A673 (cell line): Measurements from ENCODE around the gene RAPGEF2.

ENCODE experiments used
- EZH2 ChIP-seq: fragments of 200-600 bp; sonication (generic); IDR thresholded peaks from 2 replicates; pipeline ENCODE4 v1.6.1; 2017; ENCODE audit warnings: borderline replicate concordance, low read depth, mild to moderate bottlenecking, mixed read lengths, antibody characterized with exemption, low read length; ENCODE audit not compliant: poor library complexity, severe bottlenecking
- TF ChIP-seq, protein P1 (sequence below): fragments of 300-800, 200-600 bp; sonication (generic); conservative IDR thresholded peaks from 2 replicates; pipeline ENCODE4 v1.5.1; 2017; ENCODE audit warnings: low read depth, mild to moderate bottlenecking, antibody characterized with exemption, low read length, moderate library complexity, mixed read lengths

GRCh38 chr4:159102622-159103383 lies at the start of gene RAPGEF2:
- TF ChIP-seq, protein P1, sequence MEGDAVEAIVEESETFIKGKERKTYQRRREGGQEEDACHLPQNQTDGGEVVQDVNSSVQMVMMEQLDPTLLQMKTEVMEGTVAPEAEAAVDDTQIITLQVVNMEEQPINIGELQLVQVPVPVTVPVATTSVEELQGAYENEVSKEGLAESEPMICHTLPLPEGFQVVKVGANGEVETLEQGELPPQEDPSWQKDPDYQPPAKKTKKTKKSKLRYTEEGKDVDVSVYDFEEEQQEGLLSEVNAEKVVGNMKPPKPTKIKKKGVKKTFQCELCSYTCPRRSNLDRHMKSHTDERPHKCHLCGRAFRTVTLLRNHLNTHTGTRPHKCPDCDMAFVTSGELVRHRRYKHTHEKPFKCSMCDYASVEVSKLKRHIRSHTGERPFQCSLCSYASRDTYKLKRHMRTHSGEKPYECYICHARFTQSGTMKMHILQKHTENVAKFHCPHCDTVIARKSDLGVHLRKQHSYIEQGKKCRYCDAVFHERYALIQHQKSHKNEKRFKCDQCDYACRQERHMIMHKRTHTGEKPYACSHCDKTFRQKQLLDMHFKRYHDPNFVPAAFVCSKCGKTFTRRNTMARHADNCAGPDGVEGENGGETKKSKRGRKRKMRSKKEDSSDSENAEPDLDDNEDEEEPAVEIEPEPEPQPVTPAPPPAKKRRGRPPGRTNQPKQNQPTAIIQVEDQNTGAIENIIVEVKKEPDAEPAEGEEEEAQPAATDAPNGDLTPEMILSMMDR: no peak
- no peak for TF ChIP-seq EZH2
